WTC11 (cell line): ENCODE results near the gene DNPH1. TPM values are rescaled to one million over a fixed set of nuclear protein-coding genes. Genes with fewer than 3 reads are reported as not detected.

Experiments
- ATAC-seq: fragments of 200-7000 bp; cut with Tn5 transposase; 2 replicates; pipeline ENCODE4 v1.10.0; 2021; ENCODE audit warnings: mild to moderate bottlenecking, moderate library complexity
- CTCF ChIA-PET: fragments of 300-600 bp; sonication (Branson Sonifier 250); formaldehyde crosslinking; loops from one replicate; lab custom pipeline; 2021; ENCODE audit warnings: antibody characterized with exemption; lab: Charles Lee
- POLR2A ChIA-PET: fragments of 350-600 bp; sonication (Branson Sonifier 250); formaldehyde crosslinking; loops from one replicate; lab custom pipeline; 2021; ENCODE audit warnings: antibody characterized with exemption; lab: Charles Lee
- DNase-seq: peaks from one replicate; pipeline ENCODE4 v3.0.0; 2021; ENCODE audit warnings: low spot score
- H3K27ac Mint-ChIP-seq: 2 replicates; pipeline ENCODE4 v1.8.0; 2021; ENCODE audit warnings: mixed read lengths
- H3K27me3 Mint-ChIP-seq: 2 replicates; pipeline ENCODE4 v1.8.0; 2021; ENCODE audit warnings: low read depth, mild to moderate bottlenecking, moderate library complexity, mixed read lengths
- H3K36me3 Mint-ChIP-seq: 2 replicates; pipeline ENCODE4 v1.8.0; 2021; ENCODE audit warnings: mixed read lengths
- H3K4me1 Mint-ChIP-seq: 2 replicates; pipeline ENCODE4 v1.8.0; 2022; ENCODE audit warnings: mixed read lengths
- H3K4me3 Mint-ChIP-seq: 2 replicates; pipeline ENCODE4 v1.8.0; 2021; ENCODE audit warnings: mild to moderate bottlenecking, moderate library complexity, mixed read lengths
- H3K9me3 Mint-ChIP-seq: 2 replicates; pipeline ENCODE4 v1.8.0; 2021; ENCODE audit warnings: mixed read lengths
- AR ChIP-seq: fragments of 250-450 bp; sonication (Bioruptor Pico); IDR thresholded peaks from 2 replicates; pipeline ENCODE4 v1.9.0; 2021; ENCODE audit warnings: mild to moderate bottlenecking
- ATF2 ChIP-seq: sonication (generic); formaldehyde crosslinking; IDR thresholded peaks from 2 replicates; pipeline ENCODE4 v1.8.1; 2022; ENCODE audit warnings: low read depth, missing genetic modification reagents, borderline replicate concordance
- CDX4 ChIP-seq: fragments of 250-450 bp; sonication (Bioruptor Pico); IDR thresholded peaks from 2 replicates; pipeline ENCODE4 v1.9.0; 2021; ENCODE audit warnings: moderate library complexity, mild to moderate bottlenecking, inconsistent platforms, borderline replicate concordance
- CREM ChIP-seq: sonication (generic); formaldehyde crosslinking; IDR thresholded peaks from 2 replicates; pipeline ENCODE4 v1.8.1; 2022; ENCODE audit warnings: mild to moderate bottlenecking, missing genetic modification reagents, moderate library complexity
- FOXJ3 ChIP-seq: sonication (generic); formaldehyde crosslinking; IDR thresholded peaks from 2 replicates; pipeline ENCODE4 v1.9.0; 2021; ENCODE audit warnings: missing genetic modification reagents, mild to moderate bottlenecking, borderline replicate concordance
- IRF1 ChIP-seq: sonication (generic); formaldehyde crosslinking; IDR thresholded peaks from 2 replicates; pipeline ENCODE4 v1.8.0; 2023; ENCODE audit warnings: missing genetic modification reagents
- JUN ChIP-seq: sonication (generic); formaldehyde crosslinking; IDR thresholded peaks from 2 replicates; pipeline ENCODE4 v1.8.0; 2023; ENCODE audit warnings: mild to moderate bottlenecking, missing genetic modification reagents
- ZBTB21 ChIP-seq: sonication (generic); formaldehyde crosslinking; IDR thresholded peaks from 2 replicates; pipeline ENCODE4 v1.8.1; 2023; ENCODE audit warnings: mild to moderate bottlenecking, missing genetic modification reagents, borderline replicate concordance
- ZNF138 ChIP-seq: sonication (generic); formaldehyde crosslinking; conservative IDR thresholded peaks from 2 replicates; pipeline ENCODE4 v1.8.1; 2022; ENCODE audit warnings: mild to moderate bottlenecking, moderate library complexity, missing genetic modification reagents
- ZNF512 ChIP-seq: sonication (generic); formaldehyde crosslinking; IDR thresholded peaks from 2 replicates; pipeline ENCODE4 v1.8.1; 2022; ENCODE audit warnings: missing genetic modification reagents, borderline replicate concordance
- total RNA-seq: library from RNA; stranded (reverse); gene quantifications from 3 replicates; pipeline ENCODE4 v1.2.3, GENCODE V29; 2021

The DNPH1 gene
- total RNA-seq, 1 experiment from 2014 or later = 48.4 TPM

- TF ChIP-seq AR (CRISPR knock-in tag) (no peak), IRF1 (CRISPR knock-in tag) (no peak), ZNF512 (CRISPR knock-in tag) (no peak), JUN (CRISPR knock-in tag) (no peak)
These were observed 17.2 kb upstream of the DNPH1 start (continued) for GRCh38 chr6:43246301-43247113.

GRCh38 chr6:43243664-43244321 lies 14.5 kb upstream of the DNPH1 start:
- TF ChIP-seq ATF2 (no peak), CDX4 (CRISPR knock-in tag) (no peak)
- TF ChIP-seq, all 79 proteins: peak for 0
- Mint-ChIP-seq H3K4me1 (peaks cover 14% of the 10 kb centered on the region), H3K36me3 (no peaks in the 10 kb centered on the region), H3K4me3 (no peak overlapping the region), H3K27me3 (peaks cover 14% of the 10 kb centered on the region), H3K27ac (no peak overlapping the region), H3K9me3 (peaks cover 4% of the 10 kb centered on the region; the same call in 1 of the 2 replicates)
- ATAC-seq = 0 out of 2 replicates have a peak, but pooled peaks have one; percentile 2
- CTCF ChIA-PET = interaction anchor here (0.6 to 3.9 kb wide), 2 partner anchors 15 kb away, joined by 3 to 26 read pairs; partner anchors contain the start of gene DNPH1
- POLR2A ChIA-PET = no interaction called here
- no peak for DNase-seq

- Mint-ChIP-seq H3K27ac (no peak within 1 kb of the TSS), H3K4me3 (no peak within 1 kb of the TSS), H3K9me3 (peaks cover 4% of the 10 kb centered on the region; the same call in 1 of the 2 replicates), H3K4me1 (peaks cover 12% of the 10 kb centered on the region), H3K36me3 (no peaks in the 10 kb centered on the region), H3K27me3 (peaks cover 12% of the 10 kb centered on the region)
- TF ChIP-seq ZBTB21 (CRISPR knock-in tag) = peak; percentile 98
- peak; percentile 63; the same call in 1 of the 2 replicates for TF ChIP-seq CREM (CRISPR knock-in tag)
- no peak for TF ChIP-seq FOXJ3 (CRISPR knock-in tag)
- no peak for TF ChIP-seq ZNF138 (CRISPR knock-in tag)
- ATAC-seq = no peak
- CTCF ChIA-PET = interaction anchor here (3.9 kb wide), 1 partner anchor 14 kb away, joined by 26 read pairs; the partner anchor contains the start of gene DNPH1
- peak; percentile 51 for DNase-seq
- POLR2A ChIA-PET = no interaction called here
These were observed 13.8 kb upstream of the DNPH1 start, which contains the start of gene TTBK1 for GRCh38 chr6:43242908-43243663. TSS of gene TTBK1 (plus strand) at chr6:43243481. CDS start at chr6:43246661, 3,180 bp downstream.
